DMS53 treated with DMSO at 0.1 percent for 48 hours (cell line): ENCODE data around the gene PGAP2.
"Not testable (repeated sequence)": the region's sequence is repeated elsewhere in the genome, so short reads cannot be mapped to it uniquely, and the experiment has no call there.

ENCODE experiments used
- DNase-seq: peaks from one replicate; lab custom pipeline; 2025; ENCODE audit not compliant: unreplicated experiment; lab: John Stamatoyannopoulos, UW

PGAP2 gene

DNA sequence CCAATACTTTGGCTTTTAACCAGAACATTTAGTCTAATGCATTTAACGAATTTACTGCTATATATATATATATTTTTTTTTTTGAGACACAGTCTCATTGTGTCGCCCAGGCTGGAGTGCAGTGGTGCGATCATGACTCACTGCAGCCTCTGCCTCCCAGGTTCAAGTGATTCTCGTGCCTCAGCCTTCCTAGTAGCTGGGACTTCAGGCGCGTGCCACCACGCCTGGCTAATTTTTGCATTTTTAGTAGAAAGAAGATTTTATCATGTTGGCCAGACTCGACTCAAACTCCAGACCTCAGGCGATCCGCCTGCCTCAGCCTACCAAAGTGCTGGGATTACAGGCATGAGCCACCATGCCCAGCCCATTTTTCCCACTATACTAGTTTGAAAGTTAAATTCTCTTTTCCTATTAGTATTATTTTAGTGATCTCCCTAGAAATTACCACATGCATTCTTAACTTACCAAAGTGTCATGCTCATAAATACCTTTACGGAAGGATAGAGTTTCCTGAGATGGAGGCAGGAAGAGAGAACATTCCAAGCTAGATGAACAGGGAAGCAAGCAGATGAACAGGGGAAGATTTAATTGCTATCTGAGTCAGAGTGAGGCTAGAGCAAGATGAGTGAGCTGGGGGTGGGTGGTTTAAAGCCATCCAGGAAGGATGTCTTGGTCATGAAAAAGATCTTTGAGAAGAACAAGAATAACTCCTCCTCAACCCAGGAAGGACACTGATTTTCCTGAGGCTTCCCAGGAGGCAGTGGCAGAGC is 4.4 kb upstream of the PGAP2 start:
- no peak for DNase-seq

DNA sequence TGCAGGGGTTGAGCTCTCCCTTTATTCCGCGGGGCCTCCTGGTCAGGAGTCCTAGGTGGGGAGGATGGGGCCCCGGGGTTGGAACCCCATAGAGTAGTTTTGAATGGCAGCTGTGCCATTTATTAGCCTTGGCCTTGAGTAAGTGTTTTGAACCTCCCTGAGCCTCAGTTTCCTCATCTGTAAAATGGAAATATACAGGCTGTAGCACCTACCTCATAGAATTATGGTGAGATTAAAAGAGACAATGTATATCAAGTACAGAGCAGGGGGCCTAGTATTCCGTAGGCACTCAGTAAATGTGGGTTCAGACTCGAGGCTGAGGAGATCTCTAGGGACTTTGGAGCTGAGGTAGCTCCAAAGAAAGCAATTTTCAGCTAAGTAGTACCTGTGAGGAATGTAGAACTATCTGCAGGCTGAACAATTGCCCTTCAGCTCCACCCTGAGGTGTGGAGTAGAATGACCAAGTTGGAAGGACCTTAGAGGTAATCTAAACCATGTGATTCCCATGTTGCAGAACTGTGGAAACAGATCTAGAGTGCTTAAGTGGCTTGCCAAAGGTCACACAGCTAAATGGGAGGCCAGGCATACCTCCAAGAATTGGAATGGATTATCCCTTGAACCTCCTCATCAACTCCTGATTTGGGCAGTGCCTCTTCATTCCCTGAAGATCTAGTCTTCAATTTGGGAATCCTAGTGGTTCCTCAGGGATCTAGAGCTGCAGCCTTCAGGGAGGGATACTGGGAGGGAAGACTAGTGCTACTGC is 682 bp downstream of the PGAP2 start:
- DNase-seq: peak; percentile 81

DNA sequence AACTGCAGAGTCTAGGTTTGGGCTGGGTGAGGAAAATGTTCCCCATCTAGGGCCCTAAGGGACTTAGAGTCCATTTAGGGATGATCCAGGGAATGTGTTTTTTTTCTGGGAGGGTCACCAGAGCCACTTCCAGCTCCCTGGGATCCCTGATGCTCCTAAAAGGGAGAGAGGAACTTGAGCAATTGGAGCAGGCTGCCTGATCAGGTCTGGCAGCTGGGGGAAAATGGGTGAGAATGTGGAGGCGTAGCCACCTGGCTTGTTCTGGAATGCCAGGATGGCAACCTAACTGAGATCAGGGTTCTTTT is 1.2 kb downstream of the PGAP2 start:
- DNase-seq: no peak

GRCh38 chr11:3810446-3810845 is 2.1 kb downstream of the PGAP2 start:
- DNase-seq: no peak

- no peak for DNase-seq
Observed at GRCh38 chr11:3810951-3811350, 2.6 kb downstream of the PGAP2 start.

GRCh38 chr11:3814832-3815231 is 6.5 kb downstream of the PGAP2 start:
- DNase-seq: not testable (repeated sequence)

- no peak for DNase-seq
Observed at GRCh38 chr11:3815845-3816244, 7.5 kb downstream of the PGAP2 start.

DNA sequence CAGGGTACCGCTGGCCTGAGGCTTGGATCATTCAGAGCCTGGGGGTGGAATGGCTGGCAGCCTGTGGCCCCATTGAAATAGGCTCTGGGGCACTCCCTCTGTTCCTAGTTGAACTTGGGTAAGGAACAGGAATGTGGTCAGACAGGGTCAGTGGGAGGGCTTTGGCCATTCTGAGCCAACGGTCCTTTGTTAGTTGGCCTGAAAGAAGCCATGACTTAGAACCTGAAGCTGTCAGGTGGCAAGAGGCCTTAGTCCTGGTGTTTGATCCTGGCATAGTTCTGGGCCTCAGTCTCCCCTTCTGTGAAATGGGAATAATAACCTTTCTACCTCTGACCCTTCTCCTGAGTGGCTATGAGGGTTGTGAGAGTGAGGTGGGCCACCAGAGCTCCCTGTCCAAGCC is 8.3 kb downstream of the PGAP2 start:
- DNase-seq: no peak

- DNase-seq: no peak
Observed at GRCh38 chr11:3817181-3817800, 8.9 kb downstream of the PGAP2 start.

GRCh38 chr11:3820971-3821370 is 12.6 kb downstream of the PGAP2 start:
- no peak for DNase-seq

DNA sequence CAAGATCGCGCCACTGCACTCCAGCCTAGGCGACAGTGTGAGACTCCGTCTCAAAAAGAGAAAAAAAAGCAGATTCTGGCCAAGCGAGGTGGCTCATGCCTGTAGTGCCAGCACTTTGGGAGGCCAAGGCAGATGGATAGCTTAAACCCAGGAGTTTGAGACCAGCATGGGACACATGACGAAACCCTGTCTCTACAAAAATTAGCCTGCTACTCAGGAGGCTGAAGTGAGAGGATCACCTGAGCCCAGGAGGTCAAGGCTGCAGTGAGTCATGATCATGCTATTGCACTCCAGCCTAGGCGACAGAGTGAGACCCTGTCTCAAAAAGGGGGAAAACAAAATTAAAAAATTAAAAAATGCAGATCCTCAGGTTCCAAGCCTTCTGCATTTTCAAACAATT is 14.0 kb downstream of the PGAP2 start:
- DNase-seq: no peak

DNA sequence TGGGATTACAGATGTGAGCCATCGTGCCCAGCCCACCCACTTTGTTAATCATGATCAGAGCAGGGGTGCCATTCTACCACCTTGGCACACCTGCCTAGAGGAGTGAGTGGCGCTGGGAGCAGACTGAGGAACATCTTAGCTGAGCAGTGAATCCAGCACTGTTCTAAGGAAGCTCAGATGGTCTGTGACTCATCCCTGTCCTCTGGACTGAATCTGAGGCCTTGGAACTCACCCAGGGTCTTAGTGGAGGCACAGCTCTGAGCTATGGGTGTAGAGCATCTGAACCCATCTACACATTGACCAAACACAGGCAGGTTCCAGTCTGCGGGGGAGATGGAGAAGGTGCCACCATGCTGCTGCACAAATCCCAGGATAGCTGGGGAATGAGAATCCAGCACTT is 14.9 kb downstream of the PGAP2 start:
- DNase-seq: no peak

DNA sequence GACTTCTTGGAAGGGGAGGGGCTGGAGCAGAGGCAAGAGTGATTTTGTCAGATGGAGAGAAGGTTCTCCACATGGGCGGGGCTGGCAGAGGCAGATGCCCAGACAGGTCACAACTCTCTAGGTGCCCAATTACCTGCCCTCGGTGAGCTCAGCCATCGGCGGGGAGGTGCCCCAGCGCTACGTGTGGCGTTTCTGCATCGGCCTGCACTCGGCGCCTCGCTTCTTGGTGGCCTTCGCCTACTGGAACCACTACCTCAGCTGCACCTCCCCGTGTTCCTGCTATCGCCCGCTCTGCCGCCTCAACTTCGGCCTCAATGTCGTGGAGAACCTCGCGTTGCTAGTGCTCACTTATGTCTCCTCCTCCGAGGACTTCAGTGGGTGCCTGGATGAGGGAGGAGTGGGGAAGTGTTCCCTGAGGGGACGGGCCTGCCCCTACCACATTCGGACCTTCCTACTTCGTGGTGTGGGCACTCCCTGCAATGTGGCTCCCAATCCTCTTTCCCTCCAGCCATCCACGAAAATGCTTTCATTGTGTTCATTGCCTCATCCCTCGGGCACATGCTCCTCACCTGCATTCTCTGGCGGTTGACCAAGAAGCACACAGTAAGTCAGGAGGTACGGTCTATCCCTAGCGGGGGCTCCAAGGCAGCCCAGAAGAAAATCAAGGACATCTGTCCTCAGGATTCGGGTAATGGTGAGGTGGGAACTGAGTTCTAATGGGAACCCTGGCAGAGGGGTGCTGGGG is 15.6 kb downstream of the PGAP2 start:
- no peak for DNase-seq

DNA sequence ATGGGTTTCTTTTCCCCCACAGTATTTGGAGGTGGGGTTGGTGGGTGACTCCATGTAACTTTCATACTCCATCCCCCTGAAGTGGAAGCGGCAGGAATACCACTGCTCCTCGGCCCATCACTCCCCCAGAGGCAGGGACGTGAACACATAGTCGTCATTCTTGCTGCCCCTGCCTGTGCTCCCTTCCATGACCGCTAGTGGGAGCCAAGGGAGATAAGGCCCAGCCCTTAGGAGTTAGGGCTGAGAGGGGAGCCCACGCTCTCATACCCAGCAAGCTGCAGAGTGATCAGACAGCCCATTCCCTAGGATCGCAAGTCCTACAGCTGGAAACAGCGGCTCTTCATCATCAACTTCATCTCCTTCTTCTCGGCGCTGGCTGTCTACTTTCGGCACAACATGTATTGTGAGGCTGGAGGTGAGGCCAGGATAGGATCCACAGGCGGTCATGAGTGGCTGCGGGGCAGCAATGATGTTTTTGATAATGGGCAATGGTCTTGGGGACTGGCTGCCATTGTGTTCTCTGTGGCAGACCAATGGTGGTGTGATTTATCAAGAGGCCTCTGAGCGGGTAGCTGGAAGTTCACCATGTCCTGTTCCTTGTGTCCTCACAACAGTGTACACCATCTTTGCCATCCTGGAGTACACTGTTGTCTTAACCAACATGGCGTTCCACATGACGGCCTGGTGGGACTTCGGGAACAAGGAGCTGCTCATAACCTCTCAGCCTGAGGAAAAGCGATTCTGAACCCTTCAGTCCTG is 16.5 kb downstream of the PGAP2 start:
- peak; percentile 15 for DNase-seq

- no peak for DNase-seq
Observed at GRCh38 chr11:3825473-3826154, 17.3 kb downstream of the PGAP2 start.

DNA sequence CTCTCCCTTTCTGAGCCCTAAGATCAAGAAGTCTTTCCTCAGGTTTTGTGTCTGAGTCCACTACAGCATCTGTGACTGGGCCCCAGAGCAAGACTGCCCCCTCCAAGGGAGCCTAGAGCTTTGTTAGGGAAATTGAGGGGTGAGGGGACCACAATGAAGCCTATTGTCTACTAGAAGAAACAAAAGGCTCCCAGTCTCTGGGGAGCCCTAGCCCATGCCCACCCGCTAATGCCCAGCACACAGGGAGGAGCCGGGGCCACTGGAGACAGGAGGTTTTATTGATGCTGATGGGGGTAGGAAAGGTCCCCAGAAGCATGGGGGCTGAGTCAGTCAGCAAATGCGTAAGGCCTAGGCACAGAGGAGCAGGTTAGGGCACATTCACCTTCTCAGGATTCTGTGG is 18.4 kb downstream of the PGAP2 start:
- no peak for DNase-seq

DNA sequence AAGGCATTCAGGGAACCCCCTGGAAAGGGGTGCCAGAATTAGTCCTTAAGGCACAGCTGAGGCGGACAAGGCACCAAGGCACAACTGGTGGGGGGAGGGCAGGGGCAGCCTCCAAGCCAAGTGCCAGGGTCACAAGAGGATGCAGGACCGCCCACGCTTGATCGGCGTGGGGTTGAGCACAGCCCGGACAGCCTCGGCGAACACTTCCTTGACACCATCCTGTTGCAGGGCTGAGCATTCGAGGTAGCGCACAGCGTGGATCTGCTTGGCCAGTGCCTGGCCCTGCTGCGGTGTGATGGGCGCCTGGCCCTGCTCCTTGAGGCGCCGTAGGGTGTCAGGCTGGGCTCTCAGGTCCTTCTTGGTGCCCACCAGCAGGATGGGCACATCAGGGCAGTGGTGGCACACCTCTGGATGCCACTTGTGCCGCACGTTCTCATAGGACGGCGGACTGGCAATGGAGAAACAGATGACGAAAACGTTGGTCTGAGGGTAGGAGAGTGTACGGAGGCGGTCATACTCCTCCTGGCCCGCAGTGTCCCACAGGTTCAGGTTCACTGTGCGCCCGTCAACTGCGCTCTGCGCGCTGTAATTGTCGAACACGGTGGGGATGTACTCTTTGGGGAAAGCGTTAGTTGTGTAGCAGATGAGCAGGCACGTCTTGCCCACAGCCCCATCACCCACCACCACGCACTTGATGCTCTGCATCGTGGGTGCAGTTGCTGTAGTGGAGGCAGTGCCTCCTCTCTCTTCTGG is 19.2 kb downstream of the PGAP2 start:
- DNase-seq: no peak

DNA sequence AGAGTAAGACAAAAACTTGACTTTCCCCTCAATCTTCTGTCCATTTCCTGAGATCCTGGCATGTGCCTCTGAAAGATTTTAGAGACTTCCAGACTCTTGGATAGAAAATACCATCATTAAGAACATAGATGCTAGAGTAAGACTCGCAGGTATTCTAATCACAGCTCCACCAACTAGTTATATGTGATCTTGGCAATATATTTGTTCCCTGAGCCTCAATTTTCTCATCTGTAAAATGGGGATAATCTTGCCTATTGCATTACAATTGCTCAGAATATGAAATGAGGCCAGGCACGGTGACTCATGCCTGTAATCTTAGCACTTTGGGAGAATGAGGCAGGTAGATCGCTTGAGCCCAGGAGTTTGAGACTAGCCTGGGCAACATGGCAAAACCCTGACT is 21.7 kb downstream of the PGAP2 start:
- DNase-seq: no peak

GRCh38 chr11:3830730-3831129 is 22.4 kb downstream of the PGAP2 start:
- DNase-seq: no peak
